GM12878 (cell line): ENCODE measurements around the gene MT1G.

Source experiments
- BACH1 ChIP-seq: fragments of 450-650 bp; IDR thresholded peaks from 2 replicates; pipeline ENCODE4 v1.6.1; 2017; ENCODE audit warnings: mild to moderate bottlenecking, borderline replicate concordance
- BCL11A ChIP-seq: IDR thresholded peaks from 2 replicates; pipeline ENCODE4 v1.6.1; 2011; ENCODE audit warnings: low read depth, low read length
- CBX5 ChIP-seq: sonication (generic); IDR thresholded peaks from 2 replicates; pipeline ENCODE4 v1.6.1; 2016; ENCODE audit warnings: low read depth, moderate library complexity, mild to moderate bottlenecking, inconsistent platforms
- CTCF ChIP-seq, 3 experiments: IDR thresholded peaks in 2 of 3; conservative IDR thresholded peaks in 1 of 3; 2 replicates each; pipeline ENCODE4 v1.5.1; 2011; ENCODE audit warnings: low read depth in 3 of 3, low read length in 3 of 3, mild to moderate bottlenecking in 3 of 3, control low read depth in 2 of 3, moderate library complexity in 2 of 3, inconsistent platforms in 1 of 3, mixed read lengths in 1 of 3; ENCODE audit not compliant: control insufficient read depth in 2 of 3, insufficient read depth in 1 of 3; ENCODE audit errors: extremely low read depth in 1 of 3
- IRF4 ChIP-seq: IDR thresholded peaks from 2 replicates; pipeline ENCODE4 v1.6.1; 2011; ENCODE audit warnings: low read depth, low read length
- KLF5 ChIP-seq: fragments of 450-650 bp; IDR thresholded peaks from 2 replicates; pipeline ENCODE4 v1.6.1; 2014; ENCODE audit warnings: mild to moderate bottlenecking; ENCODE audit not compliant: partially characterized antibody
- POLR2A ChIP-seq: IDR thresholded peaks from 2 replicates; pipeline ENCODE4 v1.6.1; 2011; ENCODE audit warnings: low read depth, mild to moderate bottlenecking, low read length
- ZNF274 ChIP-seq: IDR thresholded peaks from one replicate; pipeline ENCODE4 v1.8.0; 2011; ENCODE audit not compliant: insufficient read length, insufficient read depth
- TF ChIP-seq, protein P1 (sequence below): fragments of 450-650 bp; formaldehyde crosslinking; IDR thresholded peaks from 2 replicates; pipeline ENCODE4 v1.5.0; 2022; ENCODE audit warnings: mild to moderate bottlenecking, missing genetic modification characterization

GRCh38 chr16:56716761-56717160 lies 48.9 kb upstream of the MT1G start:
- no peak for TF ChIP-seq POLR2A
- TF ChIP-seq, protein P1, sequence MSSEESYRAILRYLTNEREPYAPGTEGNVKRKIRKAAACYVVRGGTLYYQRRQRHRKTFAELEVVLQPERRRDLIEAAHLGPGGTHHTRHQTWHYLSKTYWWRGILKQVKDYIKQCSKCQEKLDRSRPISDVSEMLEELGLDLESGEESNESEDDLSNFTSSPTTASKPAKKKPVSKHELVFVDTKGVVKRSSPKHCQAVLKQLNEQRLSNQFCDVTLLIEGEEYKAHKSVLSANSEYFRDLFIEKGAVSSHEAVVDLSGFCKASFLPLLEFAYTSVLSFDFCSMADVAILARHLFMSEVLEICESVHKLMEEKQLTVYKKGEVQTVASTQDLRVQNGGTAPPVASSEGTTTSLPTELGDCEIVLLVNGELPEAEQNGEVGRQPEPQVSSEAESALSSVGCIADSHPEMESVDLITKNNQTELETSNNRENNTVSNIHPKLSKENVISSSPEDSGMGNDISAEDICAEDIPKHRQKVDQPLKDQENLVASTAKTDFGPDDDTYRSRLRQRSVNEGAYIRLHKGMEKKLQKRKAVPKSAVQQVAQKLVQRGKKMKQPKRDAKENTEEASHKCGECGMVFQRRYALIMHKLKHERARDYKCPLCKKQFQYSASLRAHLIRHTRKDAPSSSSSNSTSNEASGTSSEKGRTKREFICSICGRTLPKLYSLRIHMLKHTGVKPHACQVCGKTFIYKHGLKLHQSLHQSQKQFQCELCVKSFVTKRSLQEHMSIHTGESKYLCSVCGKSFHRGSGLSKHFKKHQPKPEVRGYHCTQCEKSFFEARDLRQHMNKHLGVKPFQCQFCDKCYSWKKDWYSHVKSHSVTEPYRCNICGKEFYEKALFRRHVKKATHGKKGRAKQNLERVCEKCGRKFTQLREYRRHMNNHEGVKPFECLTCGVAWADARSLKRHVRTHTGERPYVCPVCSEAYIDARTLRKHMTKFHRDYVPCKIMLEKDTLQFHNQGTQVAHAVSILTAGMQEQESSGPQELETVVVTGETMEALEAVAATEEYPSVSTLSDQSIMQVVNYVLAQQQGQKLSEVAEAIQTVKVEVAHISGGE (CRISPR knock-in tag) = no peak
- no peak for TF ChIP-seq IRF4
- no peak for TF ChIP-seq BACH1
- no peak for TF ChIP-seq KLF5
- TF ChIP-seq CBX5 = no peak
- no peak for TF ChIP-seq ZNF274
- TF ChIP-seq BCL11A = no peak
- TF ChIP-seq CTCF (IDR thresholded peaks at IDR 0.05 in 2 of 3, conservative IDR thresholded peaks at IDR 0.05 in 1 of 3; ENCODE audit: control insufficient read depth in 2 of 3, extremely low read depth in 1 of 3, insufficient read depth in 1 of 3, low read depth in 3 of 3, low read length in 3 of 3) = no peak
